SK-N-DZ (cell line): ENCODE results near the gene RFNG. TPM values are rescaled to one million over a fixed set of nuclear protein-coding genes. Genes with fewer than 3 reads are reported as not detected.

ENCODE experiments used
- DNase-seq: peaks from one replicate; pipeline ENCODE4 v3.0.0-alpha.2; 2015; ENCODE audit warnings: low spot score
- polyA plus RNA-seq, 2 experiments: library from polyadenylated mRNA; depleted of rRNA; stranded (reverse); fragments of >200 nt; gene quantifications; 2 replicates each; pipeline ENCODE4 v1.2.3, GENCODE V29; 2014

Gene RFNG, protein sequence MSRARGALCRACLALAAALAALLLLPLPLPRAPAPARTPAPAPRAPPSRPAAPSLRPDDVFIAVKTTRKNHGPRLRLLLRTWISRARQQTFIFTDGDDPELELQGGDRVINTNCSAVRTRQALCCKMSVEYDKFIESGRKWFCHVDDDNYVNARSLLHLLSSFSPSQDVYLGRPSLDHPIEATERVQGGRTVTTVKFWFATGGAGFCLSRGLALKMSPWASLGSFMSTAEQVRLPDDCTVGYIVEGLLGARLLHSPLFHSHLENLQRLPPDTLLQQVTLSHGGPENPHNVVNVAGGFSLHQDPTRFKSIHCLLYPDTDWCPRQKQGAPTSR
- polyA plus RNA-seq (2014; cell fraction: cytosol; rRNA removed), result 65.1 and 71.9 TPM in 2 replicates
- 471 and 495 TPM in 2 replicates for polyA plus RNA-seq (2014; cell fraction: nucleus; rRNA removed)

DNA sequence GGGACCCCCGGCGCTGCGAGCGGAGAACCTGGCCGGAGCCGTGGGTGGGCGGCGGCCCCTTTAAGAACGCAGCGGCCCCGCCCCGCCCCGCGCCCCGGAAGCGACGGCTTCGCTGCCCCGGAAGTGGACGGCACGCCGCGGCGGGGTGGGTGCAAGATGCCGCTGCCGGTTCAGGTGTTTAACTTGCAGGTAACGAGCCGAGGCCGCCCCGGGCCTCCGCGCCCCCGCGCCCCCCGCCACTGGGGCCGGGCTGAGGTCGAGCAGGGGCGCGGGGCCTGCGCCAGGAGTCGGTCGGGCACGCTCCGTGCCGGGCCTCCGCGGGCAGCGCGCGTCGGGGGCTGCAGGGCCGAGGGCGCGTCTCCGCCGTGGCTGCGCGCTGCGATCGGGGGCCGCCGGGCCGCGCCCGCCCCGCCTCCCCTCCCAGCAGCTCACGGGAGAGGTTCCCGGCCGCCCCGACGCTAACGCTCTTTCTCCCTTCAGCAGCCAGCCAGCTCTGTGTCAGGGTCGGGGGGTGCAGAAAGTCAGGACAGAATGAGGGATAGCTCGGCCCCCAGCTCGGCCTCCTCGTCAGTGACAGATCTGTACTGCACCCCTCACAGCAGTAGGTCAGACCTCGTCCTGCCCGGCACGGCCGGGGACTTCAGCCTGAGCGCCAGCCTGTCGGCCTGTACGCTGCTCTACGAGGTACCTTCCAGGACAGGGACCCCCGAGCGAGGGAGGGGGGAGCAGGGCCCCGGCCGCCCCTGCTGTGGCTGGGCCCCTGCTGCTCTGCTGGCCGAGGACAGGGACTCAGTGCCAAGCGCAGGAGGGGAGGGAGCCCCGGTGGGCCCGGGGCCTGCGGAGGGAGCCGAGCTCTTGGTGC, at the start of gene RFNG, which contains the start of gene GPS1:
TSS of gene RFNG (minus strand) at position 36 of the 862 bp plus-strand sequence. CDS start 45 bp downstream, outside the sequence.
TSS of gene GPS1 (plus strand) at position 123 of the 862 bp plus-strand sequence. CDS start at position 157, 34 bp downstream.
- peak; percentile 56 for DNase-seq

- DNase-seq, result no peak
These were observed 49.7 kb upstream of the RFNG start for GRCh38 chr17:82101301-82101715.

- DNase-seq, result no peak
These were observed 49.1 kb upstream of the RFNG start for GRCh38 chr17:82100502-82101298.

- no peak for DNase-seq
These were observed 47.5 kb upstream of the RFNG start for GRCh38 chr17:82098939-82099763.

GRCh38 chr17:82098169-82098938, 46.7 kb upstream of the RFNG start, which contains the start of gene FASN:
Gene FASN (minus strand): TSS chr17:82098236. CDS start chr17:82096445, 1,791 bp downstream.
- peak; percentile 95 for DNase-seq

- DNase-seq, result no peak
These were observed 46.2 kb upstream of the RFNG start for GRCh38 chr17:82097919-82098168.

DNA sequence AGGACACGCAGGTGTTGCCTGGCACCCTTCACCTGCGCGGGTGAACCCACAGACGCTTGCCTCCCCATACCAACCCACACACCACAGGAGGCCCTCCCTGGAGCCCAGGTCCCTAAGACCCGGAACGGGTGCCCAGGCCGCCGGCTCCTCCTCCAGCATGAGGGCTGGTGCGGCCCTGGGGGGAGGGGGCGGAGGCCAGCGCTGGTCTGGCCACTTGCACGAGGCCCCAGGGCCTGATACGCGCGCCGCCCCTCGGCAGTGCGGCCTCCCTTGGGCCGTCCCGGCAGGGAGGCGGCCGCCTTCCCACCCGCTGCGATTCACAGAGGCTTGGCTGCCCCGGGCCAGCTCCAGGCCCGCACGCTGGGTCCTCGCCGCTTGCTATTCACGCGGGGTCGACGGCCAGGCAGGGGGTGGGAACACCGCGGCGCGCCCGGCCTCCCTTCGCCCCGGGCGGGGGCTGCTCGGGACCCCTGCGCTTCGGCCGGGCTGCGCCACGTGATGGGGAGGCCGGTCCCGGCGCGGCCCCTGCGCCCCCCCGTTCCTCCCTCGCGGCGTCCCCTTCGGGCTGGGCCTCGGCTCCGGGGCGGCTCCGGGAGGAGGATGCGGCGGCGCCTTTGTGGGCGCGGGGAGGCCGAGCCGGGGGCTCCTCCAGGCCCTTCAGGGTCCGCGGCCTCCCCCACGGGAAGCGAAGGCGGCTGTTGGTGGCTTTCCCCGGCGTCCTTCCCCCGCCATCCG, 45.7 kb upstream of the RFNG start:
- DNase-seq, result peak; percentile 52

GRCh38 chr17:82096709-82097183, 45.1 kb upstream of the RFNG start:
- DNase-seq, result no peak

DNA sequence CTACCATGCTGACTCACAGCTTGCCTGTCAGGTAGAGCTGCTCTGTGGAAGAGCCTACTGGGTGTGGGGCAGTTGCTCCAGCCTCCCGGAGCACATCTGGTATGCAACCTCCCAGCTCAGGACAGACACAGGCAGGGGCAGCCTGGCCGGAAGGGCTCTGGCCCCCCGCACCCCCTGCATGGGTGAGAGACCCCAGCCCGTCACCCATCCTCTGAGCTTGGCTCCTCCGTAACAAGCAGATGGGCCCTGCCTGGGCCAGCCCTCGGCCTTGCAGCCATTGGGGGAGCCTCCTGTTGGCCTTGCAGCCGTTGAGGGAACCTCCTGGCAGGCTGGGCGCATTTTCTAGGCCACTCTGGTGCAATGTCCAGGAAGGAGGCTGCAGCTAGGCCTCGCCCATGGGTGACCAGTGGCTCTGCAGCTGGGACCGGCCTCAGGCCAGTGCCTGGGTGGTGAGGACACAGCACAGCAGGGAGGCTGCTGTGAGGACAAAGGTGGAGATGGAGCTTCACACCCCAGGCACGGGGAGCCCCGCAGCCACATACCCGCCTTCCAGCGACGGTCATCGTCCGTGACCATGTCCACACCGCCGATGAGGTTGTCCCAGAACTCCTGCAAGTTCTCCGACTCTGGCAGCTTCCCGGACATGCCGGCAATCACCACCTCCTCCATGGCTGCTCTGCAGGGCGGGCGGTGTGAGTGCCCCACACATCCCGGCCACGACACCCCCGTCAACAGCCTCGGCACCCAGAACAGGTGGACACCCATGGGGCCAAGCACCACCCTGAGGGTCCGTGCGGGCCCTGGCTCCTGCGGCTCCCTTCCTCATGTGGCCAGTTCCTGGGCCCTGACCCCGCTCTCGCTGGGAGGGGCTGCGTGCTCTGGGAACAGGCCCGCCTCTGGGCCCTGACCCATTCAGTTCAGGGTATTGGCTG, 44.4 kb upstream of the RFNG start:
- no peak for DNase-seq

- no peak for DNase-seq
These were observed 43.5 kb upstream of the RFNG start for GRCh38 chr17:82094931-82095776.

DNA sequence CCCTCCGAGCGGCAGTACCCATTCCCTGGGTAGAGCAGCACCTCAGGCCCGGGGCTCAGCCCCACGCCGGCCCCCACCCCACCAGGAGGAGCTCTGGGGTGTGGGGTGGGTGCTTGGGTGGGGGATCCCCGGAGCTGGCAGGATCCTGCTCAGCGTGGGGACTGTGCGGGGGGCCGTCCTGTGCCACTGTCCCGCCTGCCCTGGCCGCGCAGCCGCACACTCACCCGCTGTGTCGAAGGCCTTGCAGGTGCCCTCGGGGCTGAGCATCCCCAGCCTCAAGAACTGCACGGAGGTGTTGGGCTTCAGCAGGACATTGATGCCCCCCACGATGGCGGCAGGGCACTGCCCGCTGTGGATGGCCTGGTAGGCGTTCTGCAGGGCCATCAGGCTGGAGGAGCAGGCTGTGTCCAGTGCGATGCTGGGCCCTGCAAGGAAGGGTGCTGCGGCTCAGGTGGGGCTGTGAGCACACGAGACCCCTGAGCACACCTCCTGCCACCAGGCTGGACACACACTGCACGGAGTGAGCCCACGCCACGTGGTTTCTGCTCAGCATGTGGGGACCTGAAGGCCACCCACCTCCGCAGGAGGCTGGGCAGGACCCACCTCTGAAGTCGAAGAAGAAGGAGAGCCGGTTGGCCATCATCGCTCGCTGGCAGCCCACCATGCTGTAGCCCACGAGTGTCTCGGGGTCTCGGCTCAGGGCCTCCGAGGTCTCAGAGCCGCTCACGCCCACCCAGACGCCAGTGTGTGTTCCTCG, 41.6 kb upstream of the RFNG start:
- no peak for DNase-seq

GRCh38 chr17:82092628-82092994, 41.0 kb upstream of the RFNG start:
- no peak for DNase-seq

DNA sequence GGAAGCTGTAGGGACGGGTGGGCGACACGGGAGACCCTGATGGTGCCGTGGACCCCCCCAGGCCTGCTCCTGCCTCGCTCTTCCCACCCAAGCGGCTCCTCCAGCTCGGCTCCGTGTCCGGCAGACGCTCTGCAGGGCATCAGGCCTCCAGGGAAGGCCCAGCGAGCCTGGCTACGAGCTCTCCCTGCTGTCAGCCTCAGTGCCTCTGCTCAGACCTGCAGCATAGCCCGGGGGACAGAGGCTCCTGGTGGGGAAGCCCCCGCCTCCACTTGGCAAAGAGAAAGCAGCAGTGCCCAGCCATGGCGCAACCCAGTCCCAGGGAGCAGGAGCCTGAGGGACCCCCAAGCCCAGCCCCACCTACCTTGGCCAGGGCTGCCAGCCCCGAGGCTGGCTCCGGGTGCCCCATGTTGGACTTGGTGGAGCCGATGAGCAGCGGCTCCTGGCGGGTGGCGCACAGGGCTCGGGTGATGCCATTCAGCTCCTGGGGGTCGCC, 40.5 kb upstream of the RFNG start:
- no peak for DNase-seq

- no peak for DNase-seq
These were observed 39.9 kb upstream of the RFNG start for GRCh38 chr17:82091264-82092066.

DNA sequence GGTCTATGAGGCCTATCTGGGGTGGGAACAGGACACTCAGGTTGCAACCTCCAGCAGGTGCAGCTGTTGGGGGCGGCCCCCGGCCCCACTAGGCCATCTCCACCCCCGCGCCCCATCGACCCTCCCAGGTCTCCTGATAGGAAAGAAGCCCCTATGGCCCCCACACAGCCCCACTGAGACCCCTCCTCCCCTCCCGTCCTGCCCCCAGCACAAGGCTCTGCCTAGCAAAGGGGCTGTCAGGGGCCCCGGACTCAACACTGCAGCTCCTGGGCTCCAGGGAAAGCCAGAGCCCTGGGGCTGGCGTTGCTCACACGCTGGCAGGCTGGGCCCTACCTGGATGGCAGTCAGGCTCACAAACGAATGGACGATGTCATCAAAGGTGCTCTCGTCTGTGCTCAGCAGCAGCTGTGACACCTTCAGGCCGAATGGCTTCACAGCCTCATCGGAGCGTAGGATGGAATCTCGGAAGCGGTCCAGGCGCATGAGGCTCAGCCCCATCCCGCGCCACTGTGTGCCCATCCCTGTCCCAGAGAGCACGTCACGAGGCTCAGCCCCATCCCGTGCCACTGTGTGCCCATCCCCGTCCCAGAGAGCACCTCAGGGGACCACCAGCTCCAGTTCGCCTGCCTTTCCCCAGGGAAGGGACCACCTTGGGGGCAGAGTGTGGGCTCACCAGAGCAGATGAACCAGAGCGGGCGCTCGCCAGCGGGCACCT, 39.1 kb upstream of the RFNG start:
- DNase-seq, result no peak
